ENCODE results near the gene MCU.
"Not testable (repeated sequence)": the region's sequence is repeated elsewhere in the genome, so short reads cannot be mapped to it uniquely, and the experiment has no call there.

Gene MCU

GRCh38 chr10:72688208-72688651 lies 3.7 kb upstream of the MCU start:
- DNase-seq, result no peak

DNA sequence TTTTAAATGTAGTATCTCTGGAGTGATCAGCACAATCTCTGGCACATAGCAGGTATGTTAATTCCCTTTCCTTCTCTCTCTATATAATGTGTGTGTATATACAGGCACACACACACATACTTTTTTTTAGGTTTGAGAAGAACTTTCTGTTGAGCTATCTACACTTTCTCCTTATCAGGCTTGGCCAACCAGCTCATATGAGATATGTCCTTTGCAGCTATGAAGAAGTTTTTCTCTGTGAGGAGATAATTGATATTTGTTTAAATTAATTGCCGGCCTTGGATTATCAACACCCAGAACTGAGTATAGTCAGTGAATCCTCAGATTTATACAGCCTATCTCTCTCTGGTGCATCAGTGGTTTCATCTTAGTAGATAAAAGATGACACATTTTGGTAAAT lies 2.3 kb upstream of the MCU start:
- DNase-seq, result no peak

GRCh38 chr10:72690071-72690755 lies 1.7 kb upstream of the MCU start:
- no peak for DNase-seq

GRCh38 chr10:72691470-72691862 lies 477 bp upstream of the MCU start:
- no peak for DNase-seq

DNA sequence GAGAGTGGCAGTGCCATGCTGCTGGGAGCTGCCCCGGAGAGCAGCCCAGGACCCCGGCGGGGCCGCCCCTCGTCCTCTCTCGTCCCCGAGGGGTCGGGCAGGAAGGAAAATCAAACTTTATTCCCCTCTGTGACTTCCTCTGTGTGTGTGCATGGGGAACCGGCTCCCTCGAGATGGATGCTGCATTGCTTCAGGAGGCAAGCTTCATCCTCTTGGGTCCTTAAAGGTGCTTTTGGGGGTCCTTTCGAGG lies 726 bp downstream of the MCU start:
- no peak for DNase-seq

- no peak for DNase-seq
Measured at GRCh38 chr10:72692994-72693781, 1.2 kb downstream of the MCU start.

- no peak for DNase-seq
Measured at GRCh38 chr10:72694476-72695369, 2.8 kb downstream of the MCU start.

DNA sequence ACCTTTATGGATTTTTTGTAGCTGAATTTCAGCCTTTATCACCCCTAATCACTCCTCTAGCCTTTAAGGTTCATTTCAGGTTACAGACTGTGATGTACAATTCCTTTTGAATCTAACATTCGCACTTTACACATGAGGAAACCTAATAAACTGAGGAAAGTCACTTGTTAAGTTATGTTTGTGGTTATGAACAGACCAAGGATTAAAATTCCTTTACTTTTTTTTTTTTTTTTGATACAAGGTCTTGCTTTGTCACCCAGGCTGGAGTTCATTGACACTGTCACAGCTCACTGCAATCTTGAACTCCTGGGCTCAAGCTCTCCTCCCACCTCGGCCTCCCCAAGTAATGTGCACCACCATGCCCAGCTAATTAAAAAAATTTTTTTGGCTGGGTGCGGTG lies 3.6 kb downstream of the MCU start:
- no peak for DNase-seq

DNA sequence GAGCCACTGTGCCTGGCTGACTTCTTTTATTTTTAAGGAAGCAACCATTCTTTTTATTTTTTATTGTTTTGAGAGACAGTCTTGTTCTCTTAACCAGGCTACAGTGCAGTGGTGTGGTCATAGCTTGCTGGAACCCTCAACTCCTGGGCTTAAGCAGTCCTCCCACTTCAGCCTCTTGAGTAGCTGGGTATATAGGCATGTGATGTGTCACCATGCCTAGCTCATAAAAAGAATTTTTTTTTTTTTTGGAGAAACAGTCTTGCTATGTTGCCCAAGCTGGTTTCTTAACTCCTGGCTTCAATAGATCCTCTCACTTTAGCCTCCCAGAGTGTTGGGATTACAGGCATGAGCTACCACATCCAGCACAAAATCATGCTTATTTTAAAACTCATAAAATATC lies 5.8 kb downstream of the MCU start:
- no peak for DNase-seq

DNA sequence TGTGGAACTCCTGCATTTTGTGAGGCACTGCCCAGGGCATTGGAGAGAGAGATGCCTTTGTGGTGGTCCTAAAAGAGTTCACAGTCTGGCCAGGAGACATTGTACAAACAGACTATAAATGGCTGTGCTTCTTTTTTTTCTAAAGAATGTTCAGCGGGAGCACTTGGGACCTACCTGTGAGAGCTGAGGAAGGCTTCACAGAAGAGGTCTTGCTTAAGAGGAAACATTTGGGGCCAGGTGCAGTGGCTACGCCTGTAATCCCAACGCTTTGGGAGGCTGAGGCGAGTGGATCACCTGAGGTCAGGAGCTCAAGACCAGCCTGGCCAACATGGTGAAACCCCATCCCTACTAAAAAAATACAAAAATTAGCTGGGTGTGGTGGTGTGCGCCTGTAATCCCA lies 10.5 kb downstream of the MCU start:
- not testable (repeated sequence) for DNase-seq

- no peak for DNase-seq
Measured at GRCh38 chr10:72702868-72703581, 11.1 kb downstream of the MCU start.

- no peak for DNase-seq
Measured at GRCh38 chr10:72704117-72704516, 12.2 kb downstream of the MCU start.

GRCh38 chr10:72709041-72709440 lies 17.1 kb downstream of the MCU start:
- DNase-seq, result no peak

GRCh38 chr10:72712136-72712535 lies 20.2 kb downstream of the MCU start:
- DNase-seq, result no peak

DNA sequence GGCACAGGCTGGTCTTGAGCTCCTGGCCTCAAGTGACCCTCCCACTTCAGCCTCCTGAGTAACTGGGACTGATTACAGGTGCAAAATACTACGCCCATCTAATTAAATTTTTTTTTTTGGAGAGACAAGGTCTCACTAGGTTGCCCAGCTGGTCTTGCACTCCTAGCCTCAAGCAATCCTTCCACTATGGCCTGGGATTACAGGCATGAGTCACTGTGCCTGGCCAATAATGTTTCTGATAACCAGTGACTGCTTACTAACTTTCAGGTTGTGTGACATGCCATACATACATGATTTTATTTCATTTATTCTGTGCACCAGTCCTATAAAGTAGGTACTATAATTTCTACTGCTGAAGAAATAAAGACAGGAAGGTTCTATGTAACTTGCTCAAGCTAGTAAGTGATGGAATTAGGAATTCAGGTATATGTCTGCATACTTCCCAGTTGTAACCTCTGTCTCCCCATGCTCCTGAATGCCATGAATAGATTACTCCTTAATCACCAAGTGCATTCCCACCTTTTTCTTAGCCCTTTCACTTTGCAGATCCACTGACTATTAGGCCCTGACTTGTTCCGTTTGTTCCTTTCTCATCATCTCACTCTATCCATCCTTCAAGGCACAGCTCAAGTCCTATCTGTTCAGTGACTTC lies 28.1 kb downstream of the MCU start:
- DNase-seq, result no peak

DNA sequence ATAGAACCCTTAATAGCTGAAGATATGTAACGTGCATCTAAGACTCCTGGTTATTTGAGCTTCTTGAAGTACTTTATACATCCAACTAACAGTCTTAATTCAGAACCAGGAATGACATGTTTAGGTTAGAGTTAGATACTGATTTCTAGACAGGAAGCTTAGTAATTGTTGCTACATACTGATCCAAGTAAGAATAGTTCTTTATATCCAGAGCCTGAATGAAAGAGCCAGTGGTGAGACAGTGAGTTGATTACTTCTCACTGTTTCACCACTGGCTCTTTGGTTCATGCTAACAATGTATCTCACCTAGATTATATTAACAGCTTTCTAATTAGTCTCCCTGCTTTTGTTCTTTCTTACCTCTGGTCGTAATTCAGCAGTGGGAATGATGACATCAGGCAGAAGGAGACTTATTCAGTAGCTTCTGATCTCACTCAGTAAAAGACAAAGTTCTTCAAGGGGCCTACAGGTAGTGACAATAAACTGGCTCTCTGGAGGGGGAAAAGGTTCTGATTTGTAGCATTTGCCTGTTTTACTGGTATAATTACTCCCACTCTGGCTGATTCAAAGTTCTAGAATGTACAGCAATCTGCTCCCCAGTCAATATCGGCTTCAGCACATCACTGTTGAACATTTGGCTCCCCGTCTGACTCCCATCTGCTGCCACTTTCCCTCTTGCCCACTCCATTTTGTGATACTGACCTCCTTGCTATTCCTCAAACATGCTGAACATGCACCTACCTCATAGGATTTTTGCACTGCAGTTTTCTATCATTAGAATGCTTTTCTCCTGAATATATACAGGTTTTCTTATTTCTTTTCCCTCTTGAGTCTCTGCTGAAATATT lies 29.1 kb downstream of the MCU start:
- no peak for DNase-seq

DNA sequence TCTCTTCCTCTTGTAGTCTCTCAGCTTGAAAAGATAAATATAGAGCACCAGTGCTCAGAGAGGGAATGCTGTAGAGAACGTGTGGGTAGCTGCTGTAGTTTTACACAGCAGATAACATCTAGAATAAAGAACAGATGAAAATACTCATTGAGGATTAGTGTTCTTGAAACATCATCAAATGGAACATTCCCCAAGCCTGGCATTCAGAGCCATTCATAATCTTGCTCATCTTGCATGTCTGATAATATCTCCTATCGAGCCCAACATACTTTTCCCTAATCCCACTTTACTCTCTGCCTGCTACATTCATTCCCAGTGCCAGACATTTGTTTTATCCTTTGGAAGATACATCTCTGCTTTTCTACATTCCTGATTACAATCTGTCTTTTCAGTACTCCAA lies 35.2 kb downstream of the MCU start:
- DNase-seq, result no peak

DNA sequence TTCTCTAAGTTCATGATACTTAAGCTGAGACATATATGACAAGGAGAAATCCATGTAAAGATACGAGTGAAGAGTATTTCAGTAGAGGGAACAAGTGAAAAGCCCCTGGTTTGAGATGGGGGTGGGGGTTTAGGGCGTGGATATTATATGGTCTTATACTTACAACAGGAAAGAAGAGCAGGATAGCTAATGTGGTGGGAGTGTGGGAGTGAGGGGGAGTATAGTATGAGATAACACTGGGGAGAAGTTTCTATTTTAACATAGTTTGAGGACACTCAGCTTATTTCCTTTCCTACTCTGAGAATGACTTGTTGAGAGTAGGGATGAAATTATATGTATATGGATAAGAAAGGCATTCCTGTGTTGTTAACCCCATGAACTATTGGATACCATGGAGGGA lies 36.5 kb downstream of the MCU start:
- no peak for DNase-seq

- peak; percentile 8 for DNase-seq
Measured at GRCh38 chr10:72729528-72729927, 37.6 kb downstream of the MCU start.

DNA sequence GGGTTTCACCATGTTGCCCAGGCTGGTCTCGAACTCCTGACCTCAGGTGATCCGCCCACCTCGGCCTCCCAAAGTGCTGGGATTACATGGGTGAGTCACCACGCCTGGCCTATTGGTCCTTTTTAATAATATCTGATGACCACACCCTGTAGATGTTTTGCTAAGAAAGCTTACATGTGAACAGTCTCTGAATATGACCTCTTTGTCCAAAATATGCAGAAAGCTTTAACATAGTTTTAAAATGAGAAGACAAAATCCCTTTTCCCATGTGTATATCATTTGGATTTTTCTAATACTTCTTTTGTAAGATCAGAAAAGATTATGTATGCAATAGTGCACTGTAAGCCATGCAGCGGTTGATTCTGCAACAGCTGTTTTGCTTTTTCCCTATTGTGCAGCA lies 38.5 kb downstream of the MCU start:
- no peak for DNase-seq

- no peak for DNase-seq
Measured at GRCh38 chr10:72731916-72732419, 40.0 kb downstream of the MCU start.

- no peak for DNase-seq
Measured at GRCh38 chr10:72732521-72732920, 40.6 kb downstream of the MCU start.

Measured in activated naive CD4-positive, alpha-beta T cell treated with Interleukin-2 at 50 U/mL for 16 hours (primary cell).